DOHH2 (cell line): ENCODE measurements around the gene GPR27.

Experiments used
- H3F3A ChIP-seq: fragments of 200-600 bp; sonication (generic), shearing (Covaris generic); 2 replicates; pipeline ENCODE4 v1.6.0; 2016; ENCODE audit warnings: antibody characterized with exemption, mild to moderate bottlenecking; ENCODE audit not compliant: control insufficient read depth, insufficient read depth
- H3K27ac ChIP-seq: fragments of 200-600 bp; sonication (generic); 2 replicates; pipeline ENCODE4 v1.5.1; 2014; ENCODE audit warnings: low read depth, mild to moderate bottlenecking, low read length, moderate library complexity
- H3K27me3 ChIP-seq: fragments of 200-600 bp; sonication (generic); 2 replicates; pipeline ENCODE4 v1.6.1; 2014; ENCODE audit warnings: mild to moderate bottlenecking, low read length, mixed read lengths; ENCODE audit not compliant: control insufficient read depth
- H3K36me3 ChIP-seq: fragments of 200-600 bp; sonication (generic); 2 replicates; pipeline ENCODE4 v1.6.1; 2014; ENCODE audit warnings: mild to moderate bottlenecking, low read length, moderate library complexity, mixed read lengths; ENCODE audit not compliant: control insufficient read depth
- H3K4me1 ChIP-seq: fragments of 200-600 bp; sonication (generic); 2 replicates; pipeline ENCODE4 v1.6.1; 2014; ENCODE audit warnings: mild to moderate bottlenecking, low read length, mixed read lengths; ENCODE audit not compliant: control insufficient read depth
- H3K4me2 ChIP-seq: fragments of 200-600 bp; sonication (generic); 2 replicates; pipeline ENCODE4 v1.6.0; 2014; ENCODE audit warnings: mild to moderate bottlenecking, low read length, moderate library complexity
- H3K4me3 ChIP-seq: fragments of 200-600 bp; sonication (generic); 2 replicates; pipeline ENCODE4 v1.5.1; 2014; ENCODE audit warnings: mild to moderate bottlenecking, low read length, mixed read lengths
- H3K79me2 ChIP-seq: fragments of 200-600 bp; sonication (generic); 2 replicates; pipeline ENCODE4 v1.6.1; 2014; ENCODE audit warnings: mild to moderate bottlenecking, low read length, mixed read lengths; ENCODE audit not compliant: control insufficient read depth
- H3K9me2 ChIP-seq: fragments of 200-600 bp; sonication (generic); replicated peaks from 2 replicates; pipeline ENCODE4 v1.6.1; 2014; ENCODE audit warnings: mild to moderate bottlenecking, low read length, mixed read lengths; ENCODE audit not compliant: control insufficient read depth
- H3K9me3 ChIP-seq: fragments of 200-600 bp; sonication (generic); 2 replicates; pipeline ENCODE4 v1.6.1; 2014; ENCODE audit warnings: antibody characterized with exemption, low read length, mixed read lengths; ENCODE audit not compliant: control insufficient read depth, insufficient read depth
- H4K20me1 ChIP-seq: fragments of 200-600 bp; sonication (generic); 2 replicates; pipeline ENCODE4 v1.6.0; 2014; ENCODE audit warnings: low read depth, mild to moderate bottlenecking, antibody characterized with exemption, low read length, moderate library complexity; ENCODE audit not compliant: control insufficient read depth, insufficient read depth
- EZH2phosphoT487 ChIP-seq: fragments of 200-600 bp; sonication (generic); IDR thresholded peaks from 2 replicates; pipeline ENCODE4 v1.6.1; 2017; ENCODE audit warnings: borderline replicate concordance, mild to moderate bottlenecking, antibody characterized with exemption, low read length, moderate library complexity, mixed read lengths
- TF ChIP-seq, protein P1 (sequence below): fragments of 200-600 bp; sonication (generic); IDR thresholded peaks from one replicate; pipeline ENCODE4 v1.5.1; 2014; ENCODE audit warnings: antibody characterized with exemption, mild to moderate bottlenecking, low read depth, low read length; ENCODE audit not compliant: poor library complexity, severe bottlenecking

Gene GPR27

DNA sequence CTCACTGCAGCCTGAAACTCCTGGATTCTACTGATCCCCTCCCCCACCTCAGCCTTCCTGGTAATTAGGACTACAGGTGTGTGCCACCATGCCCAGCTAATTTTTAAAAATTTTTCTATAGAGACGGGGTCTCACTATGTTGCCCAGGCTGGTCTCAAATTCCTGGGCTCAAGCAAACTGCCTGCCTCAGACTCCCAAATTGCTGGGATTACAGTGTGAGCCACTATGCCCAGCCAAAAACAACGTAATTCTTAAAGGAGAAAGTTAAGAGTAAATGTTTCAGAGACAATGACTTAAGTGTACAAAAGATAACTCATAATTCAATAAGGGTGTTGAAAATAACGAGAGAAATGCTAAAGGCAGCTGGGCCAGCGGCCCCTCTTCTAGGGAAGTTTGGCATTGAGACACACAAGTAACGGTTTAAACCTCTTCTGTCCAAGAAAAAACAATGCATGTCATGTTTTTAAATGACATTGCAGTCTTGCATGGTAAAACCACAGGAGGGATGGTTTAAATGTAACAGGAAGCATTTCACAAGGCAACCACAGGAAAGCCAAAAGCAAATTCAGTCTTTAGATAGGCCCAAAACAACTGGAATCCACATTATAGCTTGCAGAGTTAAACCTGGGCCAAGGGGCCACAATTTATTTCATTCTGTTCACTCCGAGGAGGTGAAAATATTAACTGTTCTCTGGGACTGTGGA is 26.2 kb downstream of the GPR27 start:
- peaks cover 38% of the 10 kb centered on the region for H3K27me3 ChIP-seq
- H3K27ac ChIP-seq: no peak overlapping the region
- H3K4me1 ChIP-seq: no peaks in the 10 kb centered on the region

DNA sequence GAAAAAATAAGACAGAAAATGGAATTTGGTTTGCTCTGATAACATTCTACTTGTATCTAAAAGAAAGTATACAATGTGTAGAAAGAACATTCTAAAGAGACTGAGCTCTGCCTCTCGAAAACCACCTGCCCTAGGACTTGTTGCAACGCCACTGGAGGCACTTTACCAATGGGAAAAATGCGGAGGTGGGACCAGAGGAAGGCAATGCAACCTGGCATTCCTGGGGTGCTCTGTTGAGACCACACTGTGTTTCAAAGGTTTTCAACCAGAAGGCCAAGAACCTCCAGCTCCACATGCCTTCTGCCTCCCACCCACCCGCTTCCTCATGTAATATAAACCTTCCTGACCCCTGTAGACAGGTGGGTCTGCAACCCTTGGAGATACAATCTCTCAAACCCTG is 26.8 kb downstream of the GPR27 start:
- no peak overlapping the region for H3K27ac ChIP-seq
- no peaks in the 10 kb centered on the region for H3K79me2 ChIP-seq
- H4K20me1 ChIP-seq: no peaks in the 10 kb centered on the region
- H3F3A ChIP-seq: no peaks in the 10 kb centered on the region
- TF ChIP-seq, protein P1, sequence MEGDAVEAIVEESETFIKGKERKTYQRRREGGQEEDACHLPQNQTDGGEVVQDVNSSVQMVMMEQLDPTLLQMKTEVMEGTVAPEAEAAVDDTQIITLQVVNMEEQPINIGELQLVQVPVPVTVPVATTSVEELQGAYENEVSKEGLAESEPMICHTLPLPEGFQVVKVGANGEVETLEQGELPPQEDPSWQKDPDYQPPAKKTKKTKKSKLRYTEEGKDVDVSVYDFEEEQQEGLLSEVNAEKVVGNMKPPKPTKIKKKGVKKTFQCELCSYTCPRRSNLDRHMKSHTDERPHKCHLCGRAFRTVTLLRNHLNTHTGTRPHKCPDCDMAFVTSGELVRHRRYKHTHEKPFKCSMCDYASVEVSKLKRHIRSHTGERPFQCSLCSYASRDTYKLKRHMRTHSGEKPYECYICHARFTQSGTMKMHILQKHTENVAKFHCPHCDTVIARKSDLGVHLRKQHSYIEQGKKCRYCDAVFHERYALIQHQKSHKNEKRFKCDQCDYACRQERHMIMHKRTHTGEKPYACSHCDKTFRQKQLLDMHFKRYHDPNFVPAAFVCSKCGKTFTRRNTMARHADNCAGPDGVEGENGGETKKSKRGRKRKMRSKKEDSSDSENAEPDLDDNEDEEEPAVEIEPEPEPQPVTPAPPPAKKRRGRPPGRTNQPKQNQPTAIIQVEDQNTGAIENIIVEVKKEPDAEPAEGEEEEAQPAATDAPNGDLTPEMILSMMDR: no peak
- no peak for TF ChIP-seq EZH2phosphoT487
- H3K27me3 ChIP-seq: peaks cover 35% of the 10 kb centered on the region
- H3K36me3 ChIP-seq: no peaks in the 10 kb centered on the region
- no peaks in the 10 kb centered on the region for H3K9me3 ChIP-seq
- no peak overlapping the region for H3K4me3 ChIP-seq
- no peaks in the 10 kb centered on the region for H3K9me2 ChIP-seq
- no peak overlapping the region for H3K4me2 ChIP-seq
- H3K4me1 ChIP-seq: no peaks in the 10 kb centered on the region

More for the DNA sequence above, 26.2 kb downstream of the GPR27 start:
- TF ChIP-seq EZH2phosphoT487: no peak
- TF ChIP-seq, protein P1: no peak
- Histone ChIP-seq H3K4me3 (no peak overlapping the region), H3K36me3 (no peaks in the 10 kb centered on the region), H3K79me2 (no peaks in the 10 kb centered on the region), H3K9me3 (no peaks in the 10 kb centered on the region), H4K20me1 (no peaks in the 10 kb centered on the region), H3F3A (no peaks in the 10 kb centered on the region), H3K9me2 (no peaks in the 10 kb centered on the region), H3K4me2 (no peak overlapping the region)

DNA sequence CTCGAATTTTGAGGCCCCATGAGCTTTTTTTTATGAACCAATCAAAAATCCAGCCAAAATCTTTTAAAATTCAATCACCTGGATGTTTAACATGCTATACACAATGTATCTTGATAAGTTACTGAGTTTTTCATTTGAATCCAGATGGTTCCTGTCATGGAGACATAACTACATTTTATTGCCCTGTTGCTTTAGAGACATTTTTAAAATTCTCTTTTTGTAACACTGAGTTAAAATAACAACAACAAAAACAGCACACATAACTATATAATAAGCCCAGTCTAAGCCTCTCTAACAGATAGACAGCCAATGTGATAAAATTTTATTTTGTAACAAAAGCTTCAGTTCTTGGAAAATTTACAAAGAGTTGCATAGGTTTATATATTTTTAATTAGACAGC is 29.5 kb downstream of the GPR27 start:
- TF ChIP-seq EZH2phosphoT487: no peak
- TF ChIP-seq, protein P1: no peak
- H3K4me1 ChIP-seq: no peaks in the 10 kb centered on the region
- H4K20me1 ChIP-seq: no peaks in the 10 kb centered on the region
- peaks cover 52% of the 10 kb centered on the region for H3K27me3 ChIP-seq
- no peaks in the 10 kb centered on the region for H3F3A ChIP-seq
- no peaks in the 10 kb centered on the region for H3K79me2 ChIP-seq
- no peak overlapping the region for H3K4me3 ChIP-seq
- H3K27ac ChIP-seq: no peak overlapping the region
- H3K9me3 ChIP-seq: no peaks in the 10 kb centered on the region
- no peaks in the 10 kb centered on the region for H3K36me3 ChIP-seq
- H3K4me2 ChIP-seq: no peak overlapping the region
- H3K9me2 ChIP-seq: no peaks in the 10 kb centered on the region
